Ecto neural progenitor cell (in vitro differentiated cells): Measurements from ENCODE around the gene LRRC38.
"Not testable (repeated sequence)": the region's sequence is repeated elsewhere in the genome, so short reads cannot be mapped to it uniquely, and the experiment has no call there.

Experiments
- DNase-seq: peaks from one replicate; pipeline ENCODE4 v3.0.0-alpha.2; 2018; ENCODE audit warnings: low spot score

The LRRC38 gene

GRCh38 chr1:13462682-13463081, 51.1 kb downstream of the LRRC38 start:
- DNase-seq: no peak

GRCh38 chr1:13461977-13462376, 51.8 kb downstream of the LRRC38 start:
- no peak for DNase-seq

- DNase-seq: no peak
Observed at GRCh38 chr1:13456904-13457532, 56.8 kb downstream of the LRRC38 start.

- no peak for DNase-seq
Observed at GRCh38 chr1:13451399-13451965, 62.3 kb downstream of the LRRC38 start.

- DNase-seq: no peak
Observed at GRCh38 chr1:13450204-13450603, 63.6 kb downstream of the LRRC38 start.

GRCh38 chr1:13443335-13443979, 70.3 kb downstream of the LRRC38 start:
- DNase-seq: no peak

- not testable (repeated sequence) for DNase-seq
Observed at GRCh38 chr1:13439104-13439783, 74.6 kb downstream of the LRRC38 start.

GRCh38 chr1:13435458-13435857, 78.3 kb downstream of the LRRC38 start:
- DNase-seq: no peak

GRCh38 chr1:13433694-13434358, 80.0 kb downstream of the LRRC38 start:
- not testable (repeated sequence) for DNase-seq

GRCh38 chr1:13432251-13432650, 81.6 kb downstream of the LRRC38 start:
- DNase-seq: no peak

- no peak for DNase-seq
Observed at GRCh38 chr1:13430495-13430894, 83.3 kb downstream of the LRRC38 start.
